HEK293 (cell line): Measurements from ENCODE around the gene ALDOA.
A peak's percentile ranks its signal among the peaks of the same experiment; 100 is the strongest.

Experiments
- CTCF ChIA-PET: fragments of 350-600 bp; formaldehyde crosslinking; extraction: SDS; loops from one replicate; lab custom pipeline; 2021; ENCODE audit warnings: antibody characterized with exemption; lab: Yijun Ruan, JAX
- POLR2A ChIA-PET: fragments of 300-600 bp; formaldehyde crosslinking; extraction: SDS; loops from one replicate; lab custom pipeline; 2020; ENCODE audit warnings: antibody characterized with exemption, inconsistent platforms; lab: Yijun Ruan, JAX
- H3K27ac ChIP-seq: fragments of 200-500 bp; sonication (Bioruptor generic); 2 replicates; pipeline ENCODE4 v1.5.1; 2014; ENCODE audit warnings: low read depth, low read length, control low read depth, inconsistent platforms; ENCODE audit errors: extremely low read depth
- H3K36me3 ChIP-seq, 2 experiments: fragments of 200-500 bp in 1 of 2; sonication (Bioruptor generic) in 1 of 2; 1 replicate in 1 of 2; 2 replicates in 1 of 2; pipeline ENCODE4 v1.5.1; 2014 to 2017; ENCODE audit warnings: inconsistent platforms in 2 of 2, low read length in 2 of 2; ENCODE audit not compliant: control insufficient read depth in 2 of 2, insufficient read depth in 1 of 2
- H3K4me1 ChIP-seq: fragments of 200-500 bp; sonication (Bioruptor generic); 2 replicates; pipeline ENCODE4 v1.5.1; 2014; ENCODE audit warnings: mild to moderate bottlenecking, low read length, inconsistent platforms; ENCODE audit not compliant: control insufficient read depth, insufficient read depth
- H3K4me3 ChIP-seq: 2 replicates; pipeline ENCODE4 v1.5.1; 2011; ENCODE audit warnings: low read depth, mild to moderate bottlenecking, control low read depth, low read length, moderate library complexity
- H3K9me3 ChIP-seq: fragments of 200-500 bp; sonication (Bioruptor generic); 2 replicates; pipeline ENCODE4 v1.5.1; 2014; ENCODE audit warnings: low read depth, low read length, inconsistent platforms; ENCODE audit not compliant: control insufficient read depth, insufficient read depth
- EGR2 ChIP-seq: fragments of 450-650 bp; formaldehyde crosslinking; IDR thresholded peaks from 2 replicates; pipeline ENCODE4 v1.5.1; 2016; ENCODE audit warnings: low read depth, missing biosample characterization, missing genetic modification characterization
- GLIS1 ChIP-seq: fragments of 450-650 bp; formaldehyde crosslinking; IDR thresholded peaks from 2 replicates; pipeline ENCODE4 v1.5.1; 2016; ENCODE audit warnings: missing biosample characterization, missing genetic modification characterization
- MYNN ChIP-seq: fragments of 450-650 bp; formaldehyde crosslinking; IDR thresholded peaks from 2 replicates; pipeline ENCODE4 v1.5.1; 2016; ENCODE audit warnings: missing biosample characterization, missing genetic modification characterization, borderline replicate concordance
- OVOL3 ChIP-seq: fragments of 450-650 bp; formaldehyde crosslinking; IDR thresholded peaks from 2 replicates; pipeline ENCODE4 v1.5.1; 2016; ENCODE audit warnings: missing biosample characterization, missing genetic modification characterization
- REPIN1 ChIP-seq: fragments of 450-650 bp; formaldehyde crosslinking; IDR thresholded peaks from 2 replicates; pipeline ENCODE4 v1.5.1; 2017; ENCODE audit warnings: missing biosample characterization, missing genetic modification characterization, low read depth
- SCRT2 ChIP-seq: fragments of 450-650 bp; formaldehyde crosslinking; IDR thresholded peaks from 2 replicates; pipeline ENCODE4 v1.5.1; 2016; ENCODE audit warnings: missing biosample characterization, missing genetic modification characterization
- ZBTB21 ChIP-seq: fragments of 450-650 bp; formaldehyde crosslinking; IDR thresholded peaks from 2 replicates; pipeline ENCODE4 v1.5.1; 2017; ENCODE audit warnings: missing biosample characterization, missing genetic modification characterization
- ZBTB48 ChIP-seq: fragments of 450-650 bp; formaldehyde crosslinking; IDR thresholded peaks from 2 replicates; pipeline ENCODE4 v1.5.1; 2016; ENCODE audit warnings: missing biosample characterization, missing genetic modification characterization
- ZBTB8A ChIP-seq: fragments of 450-650 bp; formaldehyde crosslinking; IDR thresholded peaks from 2 replicates; pipeline ENCODE4 v1.5.1; 2016; ENCODE audit warnings: missing biosample characterization, missing genetic modification characterization
- ZFHX2 ChIP-seq: fragments of 450-650 bp; formaldehyde crosslinking; conservative IDR thresholded peaks from 2 replicates; pipeline ENCODE4 v1.5.1; 2016; ENCODE audit warnings: missing biosample characterization, missing genetic modification characterization
- ZNF133 ChIP-seq: fragments of 450-650 bp; formaldehyde crosslinking; IDR thresholded peaks from 2 replicates; pipeline ENCODE4 v1.5.1; 2016; ENCODE audit warnings: missing biosample characterization, missing genetic modification characterization
- ZNF16 ChIP-seq: fragments of 450-650 bp; formaldehyde crosslinking; IDR thresholded peaks from 2 replicates; pipeline ENCODE4 v1.5.1; 2016; ENCODE audit warnings: low read depth, missing biosample characterization, missing genetic modification characterization
- ZNF169 ChIP-seq: fragments of 450-650 bp; formaldehyde crosslinking; IDR thresholded peaks from 2 replicates; pipeline ENCODE4 v1.5.1; 2016; ENCODE audit warnings: missing biosample characterization, missing genetic modification characterization
- ZNF19 ChIP-seq: fragments of 450-650 bp; formaldehyde crosslinking; IDR thresholded peaks from 2 replicates; pipeline ENCODE4; 2016; ENCODE audit warnings: missing biosample characterization, missing genetic modification characterization, low read depth
- ZNF214 ChIP-seq: fragments of 450-650 bp; formaldehyde crosslinking; IDR thresholded peaks from 2 replicates; pipeline ENCODE4 v1.5.1; 2017; ENCODE audit warnings: missing biosample characterization, mild to moderate bottlenecking, missing genetic modification characterization, borderline replicate concordance
- ZNF302 ChIP-seq: fragments of 450-650 bp; formaldehyde crosslinking; IDR thresholded peaks from 2 replicates; pipeline ENCODE4 v1.5.1; 2016; ENCODE audit warnings: missing biosample characterization, missing genetic modification characterization, low read depth
- ZNF324 ChIP-seq: fragments of 450-650 bp; formaldehyde crosslinking; IDR thresholded peaks from 2 replicates; pipeline ENCODE4 v1.5.1; 2016; ENCODE audit warnings: missing biosample characterization, missing genetic modification characterization
- ZNF394 ChIP-seq: fragments of 450-650 bp; formaldehyde crosslinking; IDR thresholded peaks from 2 replicates; pipeline ENCODE4 v1.5.1; 2016; ENCODE audit warnings: missing biosample characterization, missing genetic modification characterization, mild to moderate bottlenecking, moderate library complexity, borderline replicate concordance
- ZNF510 ChIP-seq: fragments of 450-650 bp; formaldehyde crosslinking; IDR thresholded peaks from 2 replicates; pipeline ENCODE4 v1.5.1; 2018; ENCODE audit warnings: mild to moderate bottlenecking, missing genetic modification characterization, missing biosample characterization; ENCODE audit not compliant: insufficient replicate concordance
- ZNF555 ChIP-seq: fragments of 450-650 bp; formaldehyde crosslinking; conservative IDR thresholded peaks from 2 replicates; pipeline ENCODE4 v1.5.1; 2017; ENCODE audit warnings: missing biosample characterization, mild to moderate bottlenecking, missing genetic modification characterization, inconsistent platforms
- ZNF670 ChIP-seq: fragments of 450-650 bp; formaldehyde crosslinking; IDR thresholded peaks from 2 replicates; pipeline ENCODE4 v1.5.1; 2016; ENCODE audit warnings: missing biosample characterization, missing genetic modification characterization, low read depth
- ZNF76 ChIP-seq: fragments of 450-650 bp; formaldehyde crosslinking; IDR thresholded peaks from 2 replicates; pipeline ENCODE4; 2016; ENCODE audit warnings: low read depth, missing biosample characterization, missing genetic modification characterization, borderline replicate concordance
- ZSCAN30 ChIP-seq: fragments of 450-650 bp; IDR thresholded peaks from 2 replicates; pipeline ENCODE4 v1.5.1; 2018; ENCODE audit warnings: missing biosample characterization, mild to moderate bottlenecking, missing genetic modification characterization, moderate library complexity
- TF ChIP-seq, protein P1 (sequence below): fragments of 450-650 bp; formaldehyde crosslinking; IDR thresholded peaks from 2 replicates; pipeline ENCODE4 v1.5.1; 2017; ENCODE audit warnings: missing biosample characterization, missing genetic modification characterization
- TF ChIP-seq, protein P2 (sequence below): sonication (generic); formaldehyde crosslinking; IDR thresholded peaks from 2 replicates; pipeline ENCODE4 v1.8.1; 2022; ENCODE audit warnings: mild to moderate bottlenecking, moderate library complexity, missing genetic modification reagents
- TF ChIP-seq, protein P3 (sequence below): fragments of 450-650 bp; formaldehyde crosslinking; IDR thresholded peaks from 2 replicates; pipeline ENCODE4 v1.5.1; 2016; ENCODE audit warnings: missing biosample characterization, missing genetic modification characterization
- TF ChIP-seq, protein P4 (sequence below): fragments of 450-650 bp; formaldehyde crosslinking; IDR thresholded peaks from 2 replicates; pipeline ENCODE4 v1.5.1; 2017; ENCODE audit warnings: missing biosample characterization, missing genetic modification characterization
- TF ChIP-seq, protein P5 (sequence below): fragments of 450-650 bp; formaldehyde crosslinking; IDR thresholded peaks from 2 replicates; pipeline ENCODE4; 2016; ENCODE audit warnings: missing biosample characterization, missing genetic modification characterization

Gene ALDOA

DNA sequence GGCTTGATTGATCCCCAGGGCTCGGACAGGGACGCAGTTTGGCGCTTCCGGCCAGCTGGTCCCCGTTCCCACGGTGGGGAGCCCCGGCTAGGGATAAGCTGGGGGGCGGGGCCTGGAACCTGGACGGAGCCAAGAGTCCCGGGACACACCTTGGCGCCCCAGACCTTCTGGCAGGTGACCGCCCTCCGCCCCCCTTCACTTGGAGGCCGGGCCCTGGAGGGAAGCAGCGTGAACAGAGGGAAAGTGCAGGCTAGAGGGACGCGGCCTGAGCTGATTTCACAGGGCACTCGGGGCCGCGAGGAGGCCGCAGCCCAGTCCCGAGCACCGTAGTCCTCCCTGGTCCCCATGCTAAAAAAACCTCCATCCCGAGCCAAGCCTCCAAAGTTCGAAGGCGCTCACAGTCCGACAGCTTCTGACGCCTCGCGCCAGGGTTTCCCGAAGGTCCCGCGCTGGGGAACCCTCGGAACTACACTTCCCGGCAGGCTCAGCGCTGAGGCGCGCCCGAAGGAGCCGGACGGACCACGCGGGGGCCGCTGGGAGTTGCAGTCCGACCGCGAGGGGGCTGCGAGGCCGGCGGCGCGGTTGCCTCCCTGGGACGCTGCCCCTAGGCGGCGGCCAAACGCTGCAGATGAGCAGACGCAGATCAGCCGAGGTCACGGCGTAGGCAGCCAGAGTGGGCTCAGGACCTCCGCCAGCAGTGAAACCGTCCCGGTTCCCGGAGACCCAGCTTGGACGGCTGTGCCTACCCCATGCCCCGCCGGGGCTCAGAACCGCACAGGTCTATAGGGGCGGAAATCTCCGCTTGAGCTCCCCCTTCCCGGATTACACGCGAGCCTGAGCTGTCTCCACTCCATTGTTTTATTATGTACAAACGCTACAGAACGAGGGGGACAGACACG lies 26.2 kb downstream of the ALDOA start, which contains the start of gene TBX6:
Gene TBX6 (minus strand): TSS at position 451 of the 899 bp plus-strand sequence. CDS start 731 bp downstream, outside the sequence.
- Histone ChIP-seq H3K9me3 (no peaks in the 10 kb centered on the region), H3K4me3 (peak within 1 kb of the TSS; percentile 12), H3K27ac (peak within 1 kb of the TSS; percentile 8; the same call in 1 of the 2 replicates), H3K4me1 (no peaks in the 10 kb centered on the region), H3K36me3 (peaks cover 0 to 19% of the 10 kb centered on the region in 2 experiments; a peak in 1 of 3 replicates)
- ChIA-PET CTCF (interaction anchor here (0.6 to 5.0 kb wide), 37 partner anchors 8 to 733 kb away, joined by 3 to 38 read pairs (median 4); partner anchors contain the start of genes DCTPP1, GDPD3, PPP4C and ZNF771), POLR2A (interaction anchor here (0.5 to 3.3 kb wide), 14 partner anchors 12 to 432 kb away, joined by 3 to 26 read pairs (median 3); partner anchors contain the start of genes ALDOA, CORO1A, MAPK3 and PPP4C)
- TF ChIP-seq ZNF169 (tag by site-specific recombination), result no peak
- no peak for TF ChIP-seq ZNF214 (tag by site-specific recombination)
- no peak for TF ChIP-seq MYNN (tag by site-specific recombination)
- no peak for TF ChIP-seq ZBTB21 (tag by site-specific recombination)
- no peak; the same call in 1 of the 2 replicates for TF ChIP-seq ZNF324 (tag by site-specific recombination)
- TF ChIP-seq ZFHX2 (tag by site-specific recombination), result no peak; the same call in none of the 2 replicates
- TF ChIP-seq, protein P1, sequence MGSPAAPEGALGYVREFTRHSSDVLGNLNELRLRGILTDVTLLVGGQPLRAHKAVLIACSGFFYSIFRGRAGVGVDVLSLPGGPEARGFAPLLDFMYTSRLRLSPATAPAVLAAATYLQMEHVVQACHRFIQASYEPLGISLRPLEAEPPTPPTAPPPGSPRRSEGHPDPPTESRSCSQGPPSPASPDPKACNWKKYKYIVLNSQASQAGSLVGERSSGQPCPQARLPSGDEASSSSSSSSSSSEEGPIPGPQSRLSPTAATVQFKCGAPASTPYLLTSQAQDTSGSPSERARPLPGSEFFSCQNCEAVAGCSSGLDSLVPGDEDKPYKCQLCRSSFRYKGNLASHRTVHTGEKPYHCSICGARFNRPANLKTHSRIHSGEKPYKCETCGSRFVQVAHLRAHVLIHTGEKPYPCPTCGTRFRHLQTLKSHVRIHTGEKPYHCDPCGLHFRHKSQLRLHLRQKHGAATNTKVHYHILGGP (tag by site-specific recombination), result no peak
- TF ChIP-seq, protein P2, sequence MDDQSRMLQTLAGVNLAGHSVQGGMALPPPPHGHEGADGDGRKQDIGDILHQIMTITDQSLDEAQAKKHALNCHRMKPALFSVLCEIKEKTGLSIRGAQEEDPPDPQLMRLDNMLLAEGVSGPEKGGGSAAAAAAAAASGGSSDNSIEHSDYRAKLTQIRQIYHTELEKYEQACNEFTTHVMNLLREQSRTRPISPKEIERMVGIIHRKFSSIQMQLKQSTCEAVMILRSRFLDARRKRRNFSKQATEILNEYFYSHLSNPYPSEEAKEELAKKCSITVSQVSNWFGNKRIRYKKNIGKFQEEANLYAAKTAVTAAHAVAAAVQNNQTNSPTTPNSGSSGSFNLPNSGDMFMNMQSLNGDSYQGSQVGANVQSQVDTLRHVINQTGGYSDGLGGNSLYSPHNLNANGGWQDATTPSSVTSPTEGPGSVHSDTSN (CRISPR knock-in tag), result peak; percentile 74; the same call in 1 of the 2 replicates
- TF ChIP-seq, protein P3, sequence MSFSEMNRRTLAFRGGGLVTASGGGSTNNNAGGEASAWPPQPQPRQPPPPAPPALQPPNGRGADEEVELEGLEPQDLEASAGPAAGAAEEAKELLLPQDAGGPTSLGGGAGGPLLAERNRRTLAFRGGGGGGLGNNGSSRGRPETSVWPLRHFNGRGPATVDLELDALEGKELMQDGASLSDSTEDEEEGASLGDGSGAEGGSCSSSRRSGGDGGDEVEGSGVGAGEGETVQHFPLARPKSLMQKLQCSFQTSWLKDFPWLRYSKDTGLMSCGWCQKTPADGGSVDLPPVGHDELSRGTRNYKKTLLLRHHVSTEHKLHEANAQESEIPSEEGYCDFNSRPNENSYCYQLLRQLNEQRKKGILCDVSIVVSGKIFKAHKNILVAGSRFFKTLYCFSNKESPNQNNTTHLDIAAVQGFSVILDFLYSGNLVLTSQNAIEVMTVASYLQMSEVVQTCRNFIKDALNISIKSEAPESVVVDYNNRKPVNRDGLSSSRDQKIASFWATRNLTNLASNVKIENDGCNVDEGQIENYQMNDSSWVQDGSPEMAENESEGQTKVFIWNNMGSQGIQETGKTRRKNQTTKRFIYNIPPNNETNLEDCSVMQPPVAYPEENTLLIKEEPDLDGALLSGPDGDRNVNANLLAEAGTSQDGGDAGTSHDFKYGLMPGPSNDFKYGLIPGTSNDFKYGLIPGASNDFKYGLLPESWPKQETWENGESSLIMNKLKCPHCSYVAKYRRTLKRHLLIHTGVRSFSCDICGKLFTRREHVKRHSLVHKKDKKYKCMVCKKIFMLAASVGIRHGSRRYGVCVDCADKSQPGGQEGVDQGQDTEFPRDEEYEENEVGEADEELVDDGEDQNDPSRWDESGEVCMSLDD (tag by site-specific recombination), result no peak
- TF ChIP-seq ZNF76 (tag by site-specific recombination), result peak; percentile 100
- peak; percentile 76 for TF ChIP-seq ZSCAN30 (tag by site-specific recombination)
- TF ChIP-seq SCRT2 (tag by site-specific recombination), result no peak
- no peak for TF ChIP-seq ZNF510 (tag by site-specific recombination)
- no peak for TF ChIP-seq REPIN1 (tag by site-specific recombination)
- TF ChIP-seq, protein P4, sequence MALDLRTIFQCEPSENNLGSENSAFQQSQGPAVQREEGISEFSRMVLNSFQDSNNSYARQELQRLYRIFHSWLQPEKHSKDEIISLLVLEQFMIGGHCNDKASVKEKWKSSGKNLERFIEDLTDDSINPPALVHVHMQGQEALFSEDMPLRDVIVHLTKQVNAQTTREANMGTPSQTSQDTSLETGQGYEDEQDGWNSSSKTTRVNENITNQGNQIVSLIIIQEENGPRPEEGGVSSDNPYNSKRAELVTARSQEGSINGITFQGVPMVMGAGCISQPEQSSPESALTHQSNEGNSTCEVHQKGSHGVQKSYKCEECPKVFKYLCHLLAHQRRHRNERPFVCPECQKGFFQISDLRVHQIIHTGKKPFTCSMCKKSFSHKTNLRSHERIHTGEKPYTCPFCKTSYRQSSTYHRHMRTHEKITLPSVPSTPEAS (tag by site-specific recombination), result no peak
- no peak for TF ChIP-seq ZNF16 (tag by site-specific recombination)
- peak; percentile 20; the same call in 1 of the 2 replicates for TF ChIP-seq ZBTB48 (tag by site-specific recombination)
- no peak for TF ChIP-seq ZNF133 (tag by site-specific recombination)
- TF ChIP-seq ZNF394, result no peak
- no peak for TF ChIP-seq ZNF302 (tag by site-specific recombination)
- TF ChIP-seq OVOL3, result no peak
- TF ChIP-seq ZNF555 (tag by site-specific recombination), result no peak
- no peak; the same call in 1 of the 2 replicates for TF ChIP-seq ZBTB8A (tag by site-specific recombination)
- TF ChIP-seq ZNF19 (tag by site-specific recombination), result no peak
- TF ChIP-seq ZNF670, result no peak
- TF ChIP-seq, protein P5, sequence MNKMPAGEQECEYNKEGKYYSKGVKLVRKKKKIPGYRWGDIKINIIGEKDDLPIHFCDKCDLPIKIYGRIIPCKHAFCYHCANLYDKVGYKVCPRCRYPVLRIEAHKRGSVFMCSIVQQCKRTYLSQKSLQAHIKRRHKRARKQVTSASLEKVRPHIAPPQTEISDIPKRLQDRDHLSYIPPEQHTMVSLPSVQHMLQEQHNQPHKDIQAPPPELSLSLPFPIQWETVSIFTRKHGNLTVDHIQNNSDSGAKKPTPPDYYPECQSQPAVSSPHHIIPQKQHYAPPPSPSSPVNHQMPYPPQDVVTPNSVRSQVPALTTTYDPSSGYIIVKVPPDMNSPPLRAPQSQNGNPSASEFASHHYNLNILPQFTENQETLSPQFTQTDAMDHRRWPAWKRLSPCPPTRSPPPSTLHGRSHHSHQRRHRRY (tag by site-specific recombination), result no peak; the same call in 1 of the 2 replicates
- TF ChIP-seq GLIS1 (tag by site-specific recombination), result peak; percentile 39; the same call in 1 of the 2 replicates
- peak; percentile 81 for TF ChIP-seq EGR2 (tag by site-specific recombination)
